Astrocyte (in vitro differentiated cells and primary cell): ENCODE data around the gene KIR2DL3. TPM values are rescaled to one million over a fixed set of nuclear protein-coding genes. Genes with fewer than 3 reads are reported as not detected.

ENCODE experiments used
- DNase-seq: peaks from one replicate; pipeline ENCODE4 v3.0.0-alpha.2; 2010; ENCODE audit warnings: low read depth
- FAIRE-seq: peaks from 2 replicates; lab custom pipeline; 2011; peaks lifted over from hg19 to GRCh38; lab: Jason Lieb, UNC
- H2AFZ ChIP-seq: 2 replicates; pipeline ENCODE4 v1.6.0; 2012; ENCODE audit warnings: low read depth, low read length, inconsistent platforms
- H3K27ac ChIP-seq: 2 replicates; pipeline ENCODE4 v1.5.1; 2011; ENCODE audit warnings: low read depth, low read length, inconsistent platforms
- H3K27me3 ChIP-seq: 2 replicates; pipeline ENCODE4 v1.6.0; 2011; ENCODE audit warnings: low read length, inconsistent platforms; ENCODE audit not compliant: insufficient read depth
- H3K36me3 ChIP-seq: 2 replicates; pipeline ENCODE4 v1.5.1; 2011; ENCODE audit warnings: low read length, inconsistent platforms; ENCODE audit not compliant: insufficient read depth
- H3K4me1 ChIP-seq: 2 replicates; pipeline ENCODE4 v1.5.1; 2011; ENCODE audit warnings: low read length, inconsistent platforms; ENCODE audit not compliant: insufficient read depth
- H3K4me2 ChIP-seq: 2 replicates; pipeline ENCODE4 v1.6.0; 2012; ENCODE audit warnings: low read length, inconsistent platforms
- H3K4me3 ChIP-seq: 2 replicates; pipeline ENCODE4 v1.5.1; 2011; ENCODE audit warnings: low read depth, mild to moderate bottlenecking, low read length, inconsistent platforms; ENCODE audit not compliant: insufficient read depth
- H3K79me2 ChIP-seq: 2 replicates; pipeline ENCODE4 v1.6.0; 2012; ENCODE audit warnings: mild to moderate bottlenecking, low read length, inconsistent platforms; ENCODE audit not compliant: insufficient read depth
- H3K9ac ChIP-seq: 2 replicates; pipeline ENCODE4 v1.6.0; 2012; ENCODE audit warnings: mild to moderate bottlenecking, low read length, inconsistent platforms
- H3K9me3 ChIP-seq: 2 replicates; pipeline ENCODE4 v1.5.1; 2012; ENCODE audit warnings: low read depth, mild to moderate bottlenecking, low read length, inconsistent platforms; ENCODE audit not compliant: insufficient read depth
- H4K20me1 ChIP-seq: 2 replicates; pipeline ENCODE4 v1.6.0; 2012; ENCODE audit warnings: low read length, inconsistent platforms; ENCODE audit not compliant: insufficient read depth
- H3K27ac Mint-ChIP-seq: one replicate; pipeline ENCODE4 v1.8.0; 2021; ENCODE audit warnings: mild to moderate bottlenecking, mixed read lengths; ENCODE audit not compliant: unreplicated experiment
- H3K27me3 Mint-ChIP-seq: one replicate; pipeline ENCODE4 v1.8.0; 2021; ENCODE audit warnings: low read depth, mixed read lengths; ENCODE audit not compliant: unreplicated experiment
- H3K36me3 Mint-ChIP-seq: one replicate; pipeline ENCODE4 v1.8.0; 2021; ENCODE audit warnings: low read depth, mixed read lengths; ENCODE audit not compliant: unreplicated experiment
- H3K4me1 Mint-ChIP-seq: one replicate; pipeline ENCODE4 v1.8.0; 2021; ENCODE audit warnings: low read depth, mixed read lengths; ENCODE audit not compliant: unreplicated experiment
- H3K4me3 Mint-ChIP-seq: one replicate; pipeline ENCODE4 v1.8.0; 2021; ENCODE audit warnings: mild to moderate bottlenecking, moderate library complexity, mixed read lengths; ENCODE audit not compliant: unreplicated experiment
- H3K9me3 Mint-ChIP-seq: one replicate; pipeline ENCODE4 v1.8.0; 2021; ENCODE audit warnings: mild to moderate bottlenecking, mixed read lengths; ENCODE audit not compliant: unreplicated experiment
- EZH2 ChIP-seq: IDR thresholded peaks from 2 replicates; pipeline ENCODE4 v1.6.1; 2012; ENCODE audit warnings: mild to moderate bottlenecking, low read length, inconsistent platforms; ENCODE audit not compliant: insufficient read depth
- total RNA-seq: library from RNA; stranded (reverse); gene quantifications from 2 replicates; pipeline ENCODE4 v1.2.1, GENCODE V29; 2021
- TF ChIP-seq, protein P1 (sequence below): IDR thresholded peaks from 2 replicates; pipeline ENCODE4 v1.5.1; 2011; ENCODE audit warnings: low read depth, mild to moderate bottlenecking, inconsistent platforms, low read length, moderate library complexity; ENCODE audit not compliant: insufficient read depth

KIR2DL3 gene
- total RNA-seq, 1 donor from 2014 or later = not detected

DNA sequence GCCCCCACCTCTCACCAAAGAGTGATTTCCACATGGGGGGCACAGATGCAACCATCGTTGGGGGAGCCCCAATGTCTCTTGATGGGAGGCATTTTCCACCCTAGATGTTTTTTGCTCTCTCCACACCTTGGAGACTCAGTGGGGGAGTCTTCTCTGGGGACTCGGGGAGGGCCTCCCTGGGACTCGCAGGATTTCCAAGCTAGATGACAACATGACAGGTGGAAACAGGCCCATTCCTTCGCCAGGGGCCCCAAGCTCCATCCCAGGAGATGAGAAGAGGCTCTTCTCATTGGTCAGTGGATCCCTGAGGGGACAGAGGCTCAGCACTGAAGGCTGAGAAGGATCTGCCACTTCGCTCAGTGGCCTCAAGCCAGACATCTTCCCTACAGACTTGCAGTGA is 52.4 kb downstream of the KIR2DL3 start:
- Mint-ChIP-seq H3K27ac (no peak overlapping the region), H3K4me3 (no peak overlapping the region), H3K36me3 (no peaks in the 10 kb centered on the region), H3K27me3 (no peaks in the 10 kb centered on the region), H3K9me3 (peaks cover 18% of the 10 kb centered on the region), H3K4me1 (no peaks in the 10 kb centered on the region)
- Histone ChIP-seq H2AFZ (no peak overlapping the region), H3K4me1 (no peaks in the 10 kb centered on the region), H3K4me2 (no peak overlapping the region), H3K9me3 (peaks cover 3% of the 10 kb centered on the region), H4K20me1 (no peaks in the 10 kb centered on the region), H3K9ac (no peak overlapping the region), H3K27me3 (no peaks in the 10 kb centered on the region), H3K4me3 (no peak overlapping the region), H3K79me2 (no peaks in the 10 kb centered on the region), H3K27ac (no peak overlapping the region), H3K36me3 (no peaks in the 10 kb centered on the region)
- FAIRE-seq = no peak
- DNase-seq = no peak
- TF ChIP-seq EZH2 = no peak
- TF ChIP-seq, protein P1, sequence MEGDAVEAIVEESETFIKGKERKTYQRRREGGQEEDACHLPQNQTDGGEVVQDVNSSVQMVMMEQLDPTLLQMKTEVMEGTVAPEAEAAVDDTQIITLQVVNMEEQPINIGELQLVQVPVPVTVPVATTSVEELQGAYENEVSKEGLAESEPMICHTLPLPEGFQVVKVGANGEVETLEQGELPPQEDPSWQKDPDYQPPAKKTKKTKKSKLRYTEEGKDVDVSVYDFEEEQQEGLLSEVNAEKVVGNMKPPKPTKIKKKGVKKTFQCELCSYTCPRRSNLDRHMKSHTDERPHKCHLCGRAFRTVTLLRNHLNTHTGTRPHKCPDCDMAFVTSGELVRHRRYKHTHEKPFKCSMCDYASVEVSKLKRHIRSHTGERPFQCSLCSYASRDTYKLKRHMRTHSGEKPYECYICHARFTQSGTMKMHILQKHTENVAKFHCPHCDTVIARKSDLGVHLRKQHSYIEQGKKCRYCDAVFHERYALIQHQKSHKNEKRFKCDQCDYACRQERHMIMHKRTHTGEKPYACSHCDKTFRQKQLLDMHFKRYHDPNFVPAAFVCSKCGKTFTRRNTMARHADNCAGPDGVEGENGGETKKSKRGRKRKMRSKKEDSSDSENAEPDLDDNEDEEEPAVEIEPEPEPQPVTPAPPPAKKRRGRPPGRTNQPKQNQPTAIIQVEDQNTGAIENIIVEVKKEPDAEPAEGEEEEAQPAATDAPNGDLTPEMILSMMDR = no peak

- Histone ChIP-seq H3K27me3 (no peaks in the 10 kb centered on the region), H2AFZ (no peak overlapping the region), H3K4me2 (no peak overlapping the region), H3K9me3 (peaks cover 3% of the 10 kb centered on the region), H3K4me1 (no peaks in the 10 kb centered on the region), H3K27ac (no peak overlapping the region), H4K20me1 (no peaks in the 10 kb centered on the region), H3K9ac (no peak overlapping the region), H3K36me3 (no peaks in the 10 kb centered on the region), H3K79me2 (no peaks in the 10 kb centered on the region), H3K4me3 (no peak overlapping the region)
- H3K4me1 Mint-ChIP-seq = no peaks in the 10 kb centered on the region
- H3K27me3 Mint-ChIP-seq = no peaks in the 10 kb centered on the region
- no peak overlapping the region for H3K27ac Mint-ChIP-seq
- H3K9me3 Mint-ChIP-seq = peaks cover 14% of the 10 kb centered on the region
- DNase-seq (no peak), FAIRE-seq (no peak)
- H3K36me3 Mint-ChIP-seq = no peaks in the 10 kb centered on the region
- no peak overlapping the region for H3K4me3 Mint-ChIP-seq
- TF ChIP-seq, protein P1 = no peak
- TF ChIP-seq EZH2 = no peak
Measured at GRCh38 chr19:54791476-54791875, 53.2 kb downstream of the KIR2DL3 start.

GRCh38 chr19:54792814-54793213 is 54.5 kb downstream of the KIR2DL3 start:
- no peak for FAIRE-seq
- no peak overlapping the region for H2AFZ ChIP-seq
- no peak overlapping the region for H3K27ac Mint-ChIP-seq
- H3K4me3 Mint-ChIP-seq = no peak overlapping the region
- H3K9me3 Mint-ChIP-seq = peaks cover 9% of the 10 kb centered on the region
- no peaks in the 10 kb centered on the region for H4K20me1 ChIP-seq
- H3K4me1 ChIP-seq = no peaks in the 10 kb centered on the region
- H3K79me2 ChIP-seq = no peaks in the 10 kb centered on the region
- no peak overlapping the region for H3K4me3 ChIP-seq
- H3K9me3 ChIP-seq = peaks cover 3% of the 10 kb centered on the region
- H3K27me3 Mint-ChIP-seq = no peaks in the 10 kb centered on the region
- H3K4me2 ChIP-seq = no peak overlapping the region
- TF ChIP-seq EZH2 = no peak
- TF ChIP-seq, protein P1 = no peak
- no peak for DNase-seq
- no peak overlapping the region for H3K9ac ChIP-seq
- H3K4me1 Mint-ChIP-seq = no peaks in the 10 kb centered on the region
- H3K27me3 ChIP-seq = no peaks in the 10 kb centered on the region
- H3K27ac ChIP-seq = no peak overlapping the region
- H3K36me3 ChIP-seq = no peaks in the 10 kb centered on the region
- no peaks in the 10 kb centered on the region for H3K36me3 Mint-ChIP-seq
